Ovary (tissue), 9 donors: ENCODE data around the gene KRT80. TPM values are rescaled to one million over a fixed set of nuclear protein-coding genes. Genes with fewer than 3 reads are reported as not detected.

Experiments
- DNase-seq, 5 donors: peaks; one replicate each; pipeline ENCODE4 v3.0.0-alpha.2; 2019 to 2020
- H3K27ac ChIP-seq, 2 donors: fragments of 200-600 bp; one replicate each; pipeline versions ENCODE4 v1.5.1 to v1.8.0; 2019 to 2022
- H3K27me3 ChIP-seq: fragments of 200-600 bp; one replicate; pipeline ENCODE4 v1.8.0; 2022
- H3K36me3 ChIP-seq: fragments of 200-600 bp; sonication (generic); one replicate; pipeline ENCODE4 v1.5.1; 2019
- H3K4me1 ChIP-seq: one replicate; pipeline ENCODE4 v1.8.1; 2013; ENCODE audit warnings: mild to moderate bottlenecking, moderate library complexity; ENCODE audit not compliant: insufficient read depth
- H3K4me3 ChIP-seq: fragments of 200-600 bp; sonication (generic); one replicate; pipeline ENCODE4 v1.5.1; 2017
- H3K9me3 ChIP-seq, 2 donors: fragments of 200-600 bp in 1 of 2; sonication (generic) in 1 of 2; one replicate each; pipeline versions ENCODE4 v1.5.1 to v1.8.1; 2013 to 2019; ENCODE audit warnings: mild to moderate bottlenecking in 1 of 2, moderate library complexity in 1 of 2
- EP300 ChIP-seq: sonication (generic); formaldehyde crosslinking; IDR thresholded peaks from one replicate; pipeline ENCODE4 v1.6.1; 2017; ENCODE audit warnings: antibody characterized with exemption
- POLR2A ChIP-seq: fragments of 450-650 bp; IDR thresholded peaks from one replicate; pipeline ENCODE4 v1.6.1; 2017; ENCODE audit warnings: antibody characterized with exemption, mild to moderate bottlenecking, moderate library complexity
- WGBS, 3 donors: extraction: QIAGEN DNeasy Blood & Tissue Kit in 1 of 3; methylation state at CpG; one replicate each; pipeline versions ENCODE4 v1.1.5 to v1.1.7; 2013 to 2017; 5-methylcytosine and 5-hydroxymethylcytosine counted together
- intact Hi-C, 4 donors: fragments of 100-400 bp; cut with DNase I; formaldehyde crosslinking; loops; one replicate each; pipeline versions ENCODE4 v1.11.0 to v1.15.1; 2022 to 2023
- polyA plus RNA-seq, 2 donors: library from polyadenylated mRNA; stranded (reverse); fragments of 200-250 nt in 1 of 2; fragments of 350-450 nt in 1 of 2; fragmentation: Illumina TruSeq in 1 of 2; extraction: RNeasy Lipid Tissue Mini Kit (QIAGEN cat#74804) in 1 of 2; gene quantifications; one replicate each; pipeline ENCODE4 v1.2.3, GENCODE V29; 2013 to 2014
- total RNA-seq, 7 donors: library from RNA; depleted of rRNA in 2 of 7; stranded (reverse); fragments of >200 nt in 2 of 7; fragmentation: NEBNext Ultra II Directional in 3 of 7; extraction: Animal tissue kit (Norgen Biotek cat#: 25700) in 3 of 7; gene quantifications; one replicate each; pipeline versions ENCODE4 v1.1.0 to v1.2.4, GENCODE V29; 2016 to 2023
- TF ChIP-seq, protein P1 (sequence below), 3 donors: fragments of 450-650 bp in 2 of 3; fragments of 200-600 bp in 1 of 3; IDR thresholded peaks; one replicate each; pipeline versions ENCODE4 v1.5.1 to v1.8.0; 2016 to 2022; ENCODE audit warnings: antibody characterized with exemption in 3 of 3, mild to moderate bottlenecking in 1 of 3
- donor health status: DM: no; HTN: no; CAD: no; lungs with moderate emphysema.
- donor health status: DM: no; HTN: no; CAD: no.
- donor health status: Bipolar disorder and iron deficiency.
- donor health status: DM: yes; HTN: yes; CAD: no.
- donor health status: DM: no; HTN: no; CAD: no.
- donor health status: DM: yes; HTN: yes; CAD: no.

Gene KRT80
- total and polyA plus RNA-seq, 9 donors: 0.05 to 13.2 (median 0.99) TPM; not detected in 1

DNA sequence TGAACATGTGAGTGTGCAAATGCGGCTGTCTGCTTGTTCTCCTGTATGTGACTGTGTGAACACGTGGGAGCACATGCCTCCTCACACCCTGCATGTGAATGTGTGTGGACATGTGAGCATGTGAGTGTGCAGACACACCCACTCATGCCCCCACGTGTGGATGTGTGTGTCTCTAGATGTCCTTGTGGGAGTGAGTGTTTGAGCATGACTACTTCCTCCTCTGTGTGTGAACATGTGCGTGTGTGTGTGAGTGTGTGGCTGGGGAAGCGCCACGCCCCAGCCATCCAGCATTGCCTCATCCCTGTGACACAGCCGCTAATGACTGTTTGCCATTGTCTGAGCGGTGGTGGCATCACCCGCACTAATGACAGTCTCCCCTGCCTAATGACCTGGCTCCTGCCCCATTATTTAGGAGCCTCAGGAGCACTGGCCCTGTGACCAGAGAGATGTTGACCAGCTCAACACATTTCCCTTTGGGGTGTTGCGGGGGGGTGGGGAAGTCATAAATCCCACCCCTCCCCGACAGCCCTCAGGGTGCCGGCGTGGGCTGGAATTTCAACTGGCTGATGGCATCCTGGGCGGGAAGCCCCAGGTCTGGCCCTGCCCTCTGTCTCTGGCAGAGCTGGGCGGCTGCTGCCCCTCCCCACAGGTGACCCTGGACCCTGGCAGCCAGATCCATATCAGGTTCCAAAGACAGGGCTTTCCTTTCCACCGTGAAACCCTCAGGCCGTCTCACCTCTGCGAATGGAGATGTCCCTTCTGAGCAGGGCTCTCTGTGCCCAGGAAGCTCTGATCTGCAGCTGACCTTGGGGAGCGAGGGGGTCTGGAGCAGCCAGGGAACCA lies 11.5 kb upstream of the KRT80 start:
- intact Hi-C loops: no loop called here
- H3K9me3 ChIP-seq: no peaks in the 10 kb centered on the region
- H3K4me3 ChIP-seq: no peak overlapping the region
- WGBS, 3 donors: 66 to 73% (median 70%) methylated on average over 19 of the region's 19 CpGs
- H3K4me1 ChIP-seq: peaks cover 1% of the 10 kb centered on the region
- TF ChIP-seq, protein P1, sequence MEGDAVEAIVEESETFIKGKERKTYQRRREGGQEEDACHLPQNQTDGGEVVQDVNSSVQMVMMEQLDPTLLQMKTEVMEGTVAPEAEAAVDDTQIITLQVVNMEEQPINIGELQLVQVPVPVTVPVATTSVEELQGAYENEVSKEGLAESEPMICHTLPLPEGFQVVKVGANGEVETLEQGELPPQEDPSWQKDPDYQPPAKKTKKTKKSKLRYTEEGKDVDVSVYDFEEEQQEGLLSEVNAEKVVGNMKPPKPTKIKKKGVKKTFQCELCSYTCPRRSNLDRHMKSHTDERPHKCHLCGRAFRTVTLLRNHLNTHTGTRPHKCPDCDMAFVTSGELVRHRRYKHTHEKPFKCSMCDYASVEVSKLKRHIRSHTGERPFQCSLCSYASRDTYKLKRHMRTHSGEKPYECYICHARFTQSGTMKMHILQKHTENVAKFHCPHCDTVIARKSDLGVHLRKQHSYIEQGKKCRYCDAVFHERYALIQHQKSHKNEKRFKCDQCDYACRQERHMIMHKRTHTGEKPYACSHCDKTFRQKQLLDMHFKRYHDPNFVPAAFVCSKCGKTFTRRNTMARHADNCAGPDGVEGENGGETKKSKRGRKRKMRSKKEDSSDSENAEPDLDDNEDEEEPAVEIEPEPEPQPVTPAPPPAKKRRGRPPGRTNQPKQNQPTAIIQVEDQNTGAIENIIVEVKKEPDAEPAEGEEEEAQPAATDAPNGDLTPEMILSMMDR (IDR thresholded peaks at IDR 0.05): no peak
- no peak for TF ChIP-seq EP300
- TF ChIP-seq POLR2A: no peak
- H3K27ac ChIP-seq: no peak overlapping the region
- peak in 4 of 5 donors; percentile 37 to 54 (median 49) for DNase-seq
- H3K36me3 ChIP-seq: no peaks in the 10 kb centered on the region
- no peaks in the 10 kb centered on the region for H3K27me3 ChIP-seq

DNA sequence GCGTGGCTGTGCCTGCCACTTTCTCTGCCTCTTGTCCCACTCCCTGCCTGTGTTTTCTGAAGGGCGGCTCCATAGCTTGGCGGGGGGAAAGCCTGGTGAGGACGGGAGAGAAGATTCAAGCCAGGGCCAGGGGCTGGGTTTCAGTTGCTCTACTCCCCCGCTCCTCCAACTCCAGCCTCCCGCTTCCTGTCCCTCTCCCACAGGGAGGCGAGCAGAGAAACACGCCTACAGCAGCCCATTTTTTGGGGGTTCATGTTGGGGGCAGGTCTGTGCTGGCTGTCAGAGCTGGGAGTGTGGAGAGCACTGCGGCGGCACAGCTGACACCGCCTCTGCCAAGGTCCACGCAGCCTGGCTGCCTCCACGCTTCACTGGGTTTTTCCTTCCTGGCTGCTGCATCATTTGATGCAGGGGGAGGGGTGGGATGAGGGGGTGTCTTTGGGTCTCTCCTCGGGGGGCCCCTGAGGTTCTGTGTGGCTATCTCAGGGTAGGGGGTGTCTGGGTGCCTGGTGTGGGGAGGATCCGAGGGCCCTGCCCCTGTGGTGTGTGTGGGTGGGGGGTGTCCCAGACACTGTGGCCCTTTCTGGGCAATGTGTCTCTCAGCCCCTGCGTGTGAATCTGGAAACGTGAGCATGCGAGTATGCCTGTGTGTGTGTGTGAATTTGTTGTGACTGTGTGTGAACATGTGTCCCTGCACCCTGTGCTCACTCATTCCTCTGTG lies 10.7 kb upstream of the KRT80 start:
- 10 to 14% (median 13%) methylated on average over 18 of the region's 18 CpGs for WGBS, 3 donors
- no peaks in the 10 kb centered on the region for H3K36me3 ChIP-seq
- intact Hi-C loops: no loop called here
- peaks cover 1% of the 10 kb centered on the region for H3K4me1 ChIP-seq
- DNase-seq: peak in 4 of 5 donors; percentile 20 to 56 (median 34)
- TF ChIP-seq POLR2A (no peak), EP300 (no peak)
- TF ChIP-seq, protein P1 (IDR thresholded peaks at IDR 0.05): no peak
- no peaks in the 10 kb centered on the region for H3K9me3 ChIP-seq
- H3K4me3 ChIP-seq: no peak overlapping the region
- H3K27ac ChIP-seq: no peak overlapping the region
- H3K27me3 ChIP-seq: no peaks in the 10 kb centered on the region

DNA sequence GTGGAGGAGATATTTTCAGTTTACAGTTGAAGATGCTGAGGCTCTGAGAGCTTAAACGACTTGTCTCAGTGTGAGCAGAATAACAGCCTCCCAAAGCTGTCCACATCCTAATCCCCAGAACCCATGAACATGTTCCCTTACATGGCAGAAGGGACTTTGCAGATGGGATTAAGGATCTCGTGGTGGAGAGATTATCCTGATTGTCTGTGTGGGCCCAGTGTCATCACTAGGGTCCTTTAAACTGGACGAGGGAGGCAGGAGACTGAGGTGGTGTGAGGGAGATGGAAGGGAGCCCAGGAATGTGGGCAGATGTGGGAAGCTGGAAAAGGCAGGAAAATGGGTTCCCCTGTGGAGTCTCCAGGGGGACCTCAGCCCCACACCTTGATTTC lies 9.6 kb upstream of the KRT80 start:
- TF ChIP-seq EP300 (no peak), POLR2A (no peak)
- TF ChIP-seq, protein P1 (IDR thresholded peaks at IDR 0.05): no peak
- H3K4me3 ChIP-seq: no peak overlapping the region
- H3K4me1 ChIP-seq: peaks cover 1% of the 10 kb centered on the region
- intact Hi-C loops: no loop called here
- 31 to 38% (median 35%) methylated on average over 3 of the region's 3 CpGs for WGBS, 3 donors
- H3K27me3 ChIP-seq: no peaks in the 10 kb centered on the region
- H3K9me3 ChIP-seq: no peaks in the 10 kb centered on the region
- DNase-seq: no peak
- no peak overlapping the region for H3K27ac ChIP-seq
- H3K36me3 ChIP-seq: no peaks in the 10 kb centered on the region

DNA sequence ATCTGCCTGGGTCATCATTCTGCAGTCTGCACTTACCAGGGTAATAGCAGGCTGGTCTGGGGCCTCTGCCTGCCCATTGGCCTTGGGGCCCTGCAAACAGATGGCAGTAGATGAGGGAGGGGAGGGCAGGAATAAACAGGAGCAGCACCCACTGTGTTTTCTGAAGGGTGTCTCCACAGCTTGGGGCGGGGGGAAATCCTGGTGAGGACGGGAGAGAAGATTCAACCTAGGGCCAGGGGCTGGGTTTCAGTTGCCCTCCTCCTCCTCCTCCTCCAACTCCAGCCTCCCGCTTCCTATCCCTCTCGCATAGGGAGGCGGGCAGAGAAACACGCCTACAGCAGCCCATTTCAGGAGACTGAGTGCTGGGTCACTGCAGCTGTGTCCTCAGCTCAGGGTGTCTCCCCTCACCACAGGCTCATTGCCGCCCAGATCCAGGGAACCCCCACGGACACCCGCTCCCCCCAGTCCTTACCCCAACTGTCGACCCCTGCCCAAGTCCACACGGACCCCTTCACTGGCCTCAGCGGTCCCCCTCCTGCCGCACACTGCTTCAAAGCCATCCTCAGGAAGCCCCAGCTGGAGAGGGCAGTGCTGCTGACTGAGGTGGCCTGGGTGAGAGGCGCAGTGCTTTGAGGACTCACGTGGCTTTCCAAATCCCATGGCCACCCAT lies 9.1 kb upstream of the KRT80 start:
- Histone ChIP-seq H3K4me1 (peaks cover 1% of the 10 kb centered on the region), H3K36me3 (no peaks in the 10 kb centered on the region), H3K27ac (no peak overlapping the region), H3K27me3 (no peaks in the 10 kb centered on the region), H3K4me3 (no peak overlapping the region), H3K9me3 (no peaks in the 10 kb centered on the region)
- intact Hi-C loops: no loop called here
- 83 to 90% (median 85%) methylated on average over 15 of the region's 15 CpGs for WGBS, 3 donors
- TF ChIP-seq POLR2A (no peak), EP300 (no peak)
- TF ChIP-seq, protein P1 (IDR thresholded peaks at IDR 0.05): no peak
- DNase-seq: peak in 2 of 5 donors; percentile 9 to 28
